ENCODE results near the gene EXOC4. TPM values are rescaled to one million over a fixed set of nuclear protein-coding genes. Genes with fewer than 3 reads are reported as not detected.

EXOC4 gene
- total and polyA plus RNA-seq, 2 of the 8 experiments (the other 6 are each of a cell fraction or from before 2014, with no cell fraction given), result 27.0 to 67.3 TPM

DNA sequence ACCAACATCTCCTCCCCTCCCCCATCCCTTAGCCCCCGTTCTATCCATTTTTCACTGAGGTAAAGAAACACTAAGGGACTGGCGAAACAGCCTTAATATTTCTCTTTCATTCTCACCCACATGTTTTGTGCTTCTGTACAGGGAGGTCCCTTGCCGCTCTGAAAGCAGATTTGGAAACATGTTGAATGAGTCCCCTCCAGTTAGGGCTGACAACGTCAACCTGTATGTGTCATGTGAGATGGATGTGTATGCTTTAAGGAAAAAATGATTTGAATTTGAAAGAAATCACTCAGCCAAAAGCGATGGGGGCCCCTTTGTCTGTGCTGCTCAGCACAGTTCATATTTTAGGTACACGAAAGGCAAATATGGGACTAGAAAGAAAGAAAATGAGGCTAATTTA lies 560.0 kb downstream of the EXOC4 start:
- no peak overlapping the region for H2BK5ac ChIP-seq (ENCODE audit: low read depth, low read length)
- WGBS, 2 experiments (ENCODE audit: extremely low coverage in 1 of 2, insufficient coverage in 1 of 2, insufficient read length in 1 of 2, insufficient replicate concordance in 2 of 2, low coverage in 1 of 2, low lambda C conversion rate in 2 of 2, missing lambda C conversion rate in 1 of 2), result 91% methylated on average over 6 of the region's 6 CpGs; no CpG with 5 or more reads in 1 of the 2 experiments
- H2BK20ac ChIP-seq (ENCODE audit: low read length), result no peak overlapping the region
- no peak overlapping the region for H3K18ac ChIP-seq (ENCODE audit: extremely low read depth, low read length)
- DNase-seq (ENCODE audit: low read depth in 1 of 2, low spot score in 2 of 2) (no peak), FAIRE-seq (no peak)
- H2AK5ac ChIP-seq (ENCODE audit: low read depth, low read length), result no peak overlapping the region
- H3K23ac ChIP-seq (ENCODE audit: insufficient read length), result no peak overlapping the region
- ChIA-PET POLR2A (ENCODE audit: partially characterized antibody) (no interaction called here), CTCF (ENCODE audit: partially characterized antibody) (no interaction called here)
- no peak overlapping the region for H2BK120ac ChIP-seq (replicated peaks; ENCODE audit: low read depth, low read length)
- no peak overlapping the region for H4K8ac ChIP-seq (ENCODE audit: extremely low read depth, insufficient read depth, low read length)
- H4K91ac ChIP-seq (replicated peaks; ENCODE audit: insufficient read length, low read length), result no peak overlapping the region
- H3K4me3 ChIP-seq (ENCODE audit: extremely low read depth in 1 of 4, insufficient read depth in 2 of 4, low read depth in 3 of 4, low read length in 4 of 4), result no peak overlapping the region
- no peak overlapping the region for H2BK15ac ChIP-seq (ENCODE audit: low read length)
- H3K23me2 ChIP-seq (ENCODE audit: low read depth, low read length), result no peaks in the 10 kb centered on the region
- no peak overlapping the region for H3K4ac ChIP-seq (replicated peaks; ENCODE audit: insufficient read length, low read depth, low read length)
- no peaks in the 10 kb centered on the region for H3K27me3 ChIP-seq (replicated peaks in 1 of 4; ENCODE audit: control insufficient read depth in 3 of 4, extremely low read depth in 1 of 4, insufficient read depth in 3 of 4, low read length in 3 of 4)
- H3K9ac ChIP-seq (replicated peaks in 1 of 4; ENCODE audit: extremely low read depth in 1 of 4, low read depth in 3 of 4, low read length in 3 of 4), result no peak overlapping the region
- H3K4me1 ChIP-seq (replicated peaks in 1 of 4; ENCODE audit: control insufficient read depth in 3 of 4, insufficient read depth in 4 of 4, low read length in 3 of 4), result peaks cover 0 to 2% (median 1%) of the 10 kb centered on the region in 4 experiments; a peak in 2 of 7 replicates
- no peaks in the 10 kb centered on the region for H3K79me1 ChIP-seq (ENCODE audit: low read depth, low read length)
- no peak overlapping the region for H3K27ac ChIP-seq (ENCODE audit: low read depth, low read length)
- no peaks in the 10 kb centered on the region for H3K9me3 ChIP-seq (ENCODE audit: insufficient read depth in 2 of 2, low read depth in 1 of 2, low read length in 1 of 2)
- no peaks in the 10 kb centered on the region for H4K20me1 ChIP-seq (replicated peaks in 1 of 2; ENCODE audit: control insufficient read depth in 1 of 2, insufficient read depth in 2 of 2, low read length in 2 of 2)
- no peak overlapping the region for H3K4me2 ChIP-seq (ENCODE audit: insufficient read depth in 1 of 2, low read depth in 2 of 2, low read length in 2 of 2)
- no peaks in the 10 kb centered on the region for H3K79me2 ChIP-seq (ENCODE audit: control insufficient read depth in 1 of 2, insufficient read depth in 2 of 2, low read length in 2 of 2)
- H3K36me3 ChIP-seq (ENCODE audit: control insufficient read depth in 2 of 4, insufficient read depth in 4 of 4, low read length in 3 of 4), result no peaks in the 10 kb centered on the region; a peak in 1 of 8 replicates
- no peak overlapping the region for H4K5ac ChIP-seq (ENCODE audit: insufficient read length, low read depth, low read length)
- H2BK12ac ChIP-seq (ENCODE audit: low read depth, low read length), result no peak overlapping the region
- no peak overlapping the region for H3K56ac ChIP-seq (replicated peaks; ENCODE audit: insufficient read length, low read depth, low read length)
- no peak overlapping the region for H2AFZ ChIP-seq (ENCODE audit: low read length)
- no peak overlapping the region for H3K14ac ChIP-seq (ENCODE audit: insufficient read length)
- TF ChIP-seq GABPA (IDR thresholded peaks at IDR 0.05; ENCODE audit: borderline replicate concordance, insufficient read depth, low read length), result no peak
- TF ChIP-seq, protein P1, sequence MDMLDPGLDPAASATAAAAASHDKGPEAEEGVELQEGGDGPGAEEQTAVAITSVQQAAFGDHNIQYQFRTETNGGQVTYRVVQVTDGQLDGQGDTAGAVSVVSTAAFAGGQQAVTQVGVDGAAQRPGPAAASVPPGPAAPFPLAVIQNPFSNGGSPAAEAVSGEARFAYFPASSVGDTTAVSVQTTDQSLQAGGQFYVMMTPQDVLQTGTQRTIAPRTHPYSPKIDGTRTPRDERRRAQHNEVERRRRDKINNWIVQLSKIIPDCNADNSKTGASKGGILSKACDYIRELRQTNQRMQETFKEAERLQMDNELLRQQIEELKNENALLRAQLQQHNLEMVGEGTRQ (IDR thresholded peaks at IDR 0.05; ENCODE audit: low read length), result no peak
- TF ChIP-seq ASH2L (IDR thresholded peaks at IDR 0.05; ENCODE audit: low read length), result no peak
- TF ChIP-seq, protein P2, sequence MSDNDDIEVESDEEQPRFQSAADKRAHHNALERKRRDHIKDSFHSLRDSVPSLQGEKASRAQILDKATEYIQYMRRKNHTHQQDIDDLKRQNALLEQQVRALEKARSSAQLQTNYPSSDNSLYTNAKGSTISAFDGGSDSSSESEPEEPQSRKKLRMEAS (IDR thresholded peaks at IDR 0.05), result no peak
- no peak for TF ChIP-seq KDM4A (IDR thresholded peaks at IDR 0.05; ENCODE audit: low read depth, low read length, severe bottlenecking)
- TF ChIP-seq JUN (IDR thresholded peaks at IDR 0.05; ENCODE audit: low read depth, low read length), result no peak
- no peak for TF ChIP-seq CBX8 (IDR thresholded peaks at IDR 0.05; ENCODE audit: borderline replicate concordance, low read depth, low read length)
- no peak for TF ChIP-seq TEAD4 (IDR thresholded peaks at IDR 0.05; ENCODE audit: low read depth, low read length)
- no peak for TF ChIP-seq SIRT6 (IDR thresholded peaks at IDR 0.05; ENCODE audit: low read length)
- TF ChIP-seq RFX5 (IDR thresholded peaks at IDR 0.05; ENCODE audit: borderline replicate concordance, low read depth, low read length), result no peak
- TF ChIP-seq TCF12 (IDR thresholded peaks at IDR 0.05; ENCODE audit: low read depth, low read length), result no peak
- TF ChIP-seq TBP (IDR thresholded peaks at IDR 0.05; ENCODE audit: low read depth, low read length), result no peak
- TF ChIP-seq SRF (IDR thresholded peaks at IDR 0.05; ENCODE audit: low read depth, low read length), result no peak
- no peak for TF ChIP-seq BRCA1 (IDR thresholded peaks at IDR 0.05; ENCODE audit: low read depth, low read length)
